Activated naive CD8-positive, alpha-beta T cell treated with anti-CD3 and anti-CD28 coated beads, Interleukin-2, amount 10 ng/mL, durations not matched to agents 7 days and 5 days (primary cell): Measurements from ENCODE around the gene UBE2L5. TPM values are rescaled to one million over a fixed set of nuclear protein-coding genes. Genes with fewer than 3 reads are reported as not detected.
"Not testable (repeated sequence)": the region's sequence is repeated elsewhere in the genome, so short reads cannot be mapped to it uniquely, and the experiment has no call there.

Source experiments
- ATAC-seq: fragments of 150-1000 bp; cut with Tn5 transposase; one replicate; pipeline ENCODE4 v1.10.0; 2021; ENCODE audit warnings: low read depth, moderate library complexity
- POLR2A ChIA-PET: fragments of 350-600 bp; sonication (Branson Sonifier 250); formaldehyde crosslinking; loops from one replicate; lab custom pipeline; 2021; ENCODE audit warnings: antibody characterized with exemption; lab: Charles Lee
- DNase-seq: peaks from one replicate; pipeline ENCODE4 v3.0.0; 2021
- H3K27ac Mint-ChIP-seq: one replicate; pipeline ENCODE4 v1.8.0; 2022; ENCODE audit warnings: mild to moderate bottlenecking, mixed read lengths
- H3K27me3 Mint-ChIP-seq: one replicate; pipeline ENCODE4 v1.8.0; 2022; ENCODE audit warnings: mild to moderate bottlenecking, moderate library complexity, mixed read lengths
- H3K36me3 Mint-ChIP-seq: one replicate; pipeline ENCODE4 v1.8.0; 2021; ENCODE audit warnings: mild to moderate bottlenecking, mixed read lengths
- H3K4me1 Mint-ChIP-seq: one replicate; pipeline ENCODE4 v1.8.0; 2021; ENCODE audit warnings: mixed read lengths
- H3K4me3 Mint-ChIP-seq: one replicate; pipeline ENCODE4 v1.8.0; 2022; ENCODE audit warnings: mild to moderate bottlenecking, moderate library complexity, mixed read lengths
- H3K9me3 Mint-ChIP-seq: one replicate; pipeline ENCODE4 v1.8.0; 2021; ENCODE audit warnings: mixed read lengths
- total RNA-seq, 2 experiments: library from RNA; stranded (reverse); gene quantifications; one replicate each; pipeline ENCODE4 v1.2.3, GENCODE V29; 2021

The UBE2L5 gene
- total RNA-seq, 2 experiments from 2014 or later: not detected

- no peak for ATAC-seq
- POLR2A ChIA-PET: interaction anchor here (1.6 kb wide), 1 partner anchor 9 kb away, joined by 5 read pairs; the partner anchor contains the start of gene UBE2L5
- Mint-ChIP-seq H3K4me3 (no peak overlapping the region), H3K4me1 (peaks cover 23% of the 10 kb centered on the region), H3K27me3 (peaks cover 12% of the 10 kb centered on the region), H3K9me3 (no peaks in the 10 kb centered on the region), H3K36me3 (no peaks in the 10 kb centered on the region), H3K27ac (no peak overlapping the region)
- DNase-seq: no peak
These were observed 9.1 kb downstream of the UBE2L5 start for GRCh38 chr13:30431269-30431940.

- ATAC-seq (no peak), DNase-seq (no peak)
- H3K9me3 Mint-ChIP-seq: no peaks in the 10 kb centered on the region
- H3K4me3 Mint-ChIP-seq: no peak overlapping the region
- no peaks in the 10 kb centered on the region for H3K36me3 Mint-ChIP-seq
- peaks cover 14% of the 10 kb centered on the region for H3K4me1 Mint-ChIP-seq
- H3K27ac Mint-ChIP-seq: no peak overlapping the region
- peaks cover 14% of the 10 kb centered on the region for H3K27me3 Mint-ChIP-seq
- POLR2A ChIA-PET: no interaction called here
These were observed 13.7 kb downstream of the UBE2L5 start for GRCh38 chr13:30435911-30436451.

GRCh38 chr13:30437177-30437576 lies 14.9 kb downstream of the UBE2L5 start:
- ATAC-seq (no peak), DNase-seq (no peak)
- POLR2A ChIA-PET: no interaction called here
- Mint-ChIP-seq H3K9me3 (no peaks in the 10 kb centered on the region), H3K4me1 (peaks cover 9% of the 10 kb centered on the region), H3K36me3 (no peaks in the 10 kb centered on the region), H3K4me3 (no peak overlapping the region), H3K27ac (no peak overlapping the region), H3K27me3 (peaks cover 14% of the 10 kb centered on the region)

- POLR2A ChIA-PET: no interaction called here
- no peak for DNase-seq
- H3K27ac Mint-ChIP-seq: no peak overlapping the region
- no peak for ATAC-seq
- H3K36me3 Mint-ChIP-seq: no peaks in the 10 kb centered on the region
- H3K4me1 Mint-ChIP-seq: peaks cover 9% of the 10 kb centered on the region
- no peak overlapping the region for H3K4me3 Mint-ChIP-seq
- no peaks in the 10 kb centered on the region for H3K9me3 Mint-ChIP-seq
- peaks cover 14% of the 10 kb centered on the region for H3K27me3 Mint-ChIP-seq
These were observed 16.0 kb downstream of the UBE2L5 start for GRCh38 chr13:30438286-30438685.

GRCh38 chr13:30440910-30441703 lies 18.8 kb downstream of the UBE2L5 start:
- no peak overlapping the region for H3K27ac Mint-ChIP-seq
- POLR2A ChIA-PET: interaction anchor here (0.6 to 1.0 kb wide), 2 partner anchors 15 to 65 kb away, joined by 3 to 5 read pairs; no protein-coding TSS in a partner anchor
- no peaks in the 10 kb centered on the region for H3K36me3 Mint-ChIP-seq

GRCh38 chr13:30442926-30443325 lies 20.6 kb downstream of the UBE2L5 start:
- Mint-ChIP-seq H3K27ac (no peak overlapping the region), H3K4me3 (no peak overlapping the region), H3K9me3 (no peaks in the 10 kb centered on the region), H3K27me3 (peaks cover 12% of the 10 kb centered on the region), H3K36me3 (no peaks in the 10 kb centered on the region), H3K4me1 (peaks cover 6% of the 10 kb centered on the region)
- POLR2A ChIA-PET: interaction anchor here (0.6 to 0.7 kb wide), 2 partner anchors 148 to 1737 kb away, joined by 3 to 5 read pairs; no protein-coding TSS in a partner anchor
- ATAC-seq (no peak), DNase-seq (no peak)

More at GRCh38 chr13:30440910-30441703, 18.8 kb downstream of the UBE2L5 start:
- Mint-ChIP-seq H3K9me3 (no peaks in the 10 kb centered on the region), H3K4me1 (peaks cover 6% of the 10 kb centered on the region), H3K4me3 (no peak overlapping the region), H3K27me3 (peaks cover 16% of the 10 kb centered on the region)
- peak; percentile 47 for ATAC-seq
- no peak for DNase-seq

- H3K36me3 Mint-ChIP-seq, H3K4me3 Mint-ChIP-seq, H3K9me3 Mint-ChIP-seq, DNase-seq, H3K4me1 Mint-ChIP-seq, ATAC-seq, H3K27ac Mint-ChIP-seq: not testable (repeated sequence)
- POLR2A ChIA-PET: interaction anchor here (1.0 kb wide), 1 partner anchor 20 kb away, joined by 4 read pairs; no protein-coding TSS in a partner anchor
- peaks cover 12% of the 10 kb centered on the region for H3K27me3 Mint-ChIP-seq
These were observed 21.2 kb downstream of the UBE2L5 start for GRCh38 chr13:30443491-30443890.

- no peak for DNase-seq
- Mint-ChIP-seq H3K4me3 (no peak overlapping the region), H3K9me3 (no peaks in the 10 kb centered on the region), H3K27ac (no peak overlapping the region), H3K27me3 (peaks cover 12% of the 10 kb centered on the region), H3K36me3 (no peaks in the 10 kb centered on the region), H3K4me1 (peaks cover 6% of the 10 kb centered on the region)
- POLR2A ChIA-PET: interaction anchor here (1.0 kb wide), 1 partner anchor 20 kb away, joined by 4 read pairs; no protein-coding TSS in a partner anchor
- ATAC-seq: no peak
These were observed 21.7 kb downstream of the UBE2L5 start for GRCh38 chr13:30443957-30444404.

GRCh38 chr13:30446126-30446500 lies 23.8 kb downstream of the UBE2L5 start:
- no peaks in the 10 kb centered on the region for H3K36me3 Mint-ChIP-seq
- no peak overlapping the region for H3K4me3 Mint-ChIP-seq
- H3K4me1 Mint-ChIP-seq: peaks cover 3% of the 10 kb centered on the region
- no peaks in the 10 kb centered on the region for H3K9me3 Mint-ChIP-seq
- DNase-seq: no peak
- POLR2A ChIA-PET: no interaction called here
- H3K27ac Mint-ChIP-seq: no peak overlapping the region
- no peak for ATAC-seq
- H3K27me3 Mint-ChIP-seq: peaks cover 12% of the 10 kb centered on the region

- no peak for ATAC-seq
- Mint-ChIP-seq H3K9me3 (no peaks in the 10 kb centered on the region), H3K4me1 (no peaks in the 10 kb centered on the region), H3K27me3 (peaks cover 12% of the 10 kb centered on the region), H3K27ac (no peak overlapping the region), H3K4me3 (no peak overlapping the region), H3K36me3 (no peaks in the 10 kb centered on the region)
- no peak for DNase-seq
- POLR2A ChIA-PET: no interaction called here
These were observed 26.1 kb downstream of the UBE2L5 start for GRCh38 chr13:30448441-30448840.

GRCh38 chr13:30450066-30450465 lies 27.8 kb downstream of the UBE2L5 start:
- no peak overlapping the region for H3K27ac Mint-ChIP-seq
- H3K27me3 Mint-ChIP-seq: peaks cover 11% of the 10 kb centered on the region
- POLR2A ChIA-PET: no interaction called here
- H3K36me3 Mint-ChIP-seq: no peaks in the 10 kb centered on the region
- no peaks in the 10 kb centered on the region for H3K4me1 Mint-ChIP-seq
- ATAC-seq (no peak), DNase-seq (no peak)
- H3K9me3 Mint-ChIP-seq: no peaks in the 10 kb centered on the region
- H3K4me3 Mint-ChIP-seq: no peak overlapping the region

- ATAC-seq, H3K4me1 Mint-ChIP-seq, POLR2A ChIA-PET: not testable (repeated sequence)
These were observed 29.2 kb downstream of the UBE2L5 start for GRCh38 chr13:30451476-30451875.

GRCh38 chr13:30453727-30454126 lies 31.4 kb downstream of the UBE2L5 start:
- no peak for DNase-seq
- H3K4me1 Mint-ChIP-seq: no peaks in the 10 kb centered on the region
- H3K9me3 Mint-ChIP-seq: no peaks in the 10 kb centered on the region
- H3K4me3 Mint-ChIP-seq: no peak overlapping the region
- no peak overlapping the region for H3K27ac Mint-ChIP-seq
- peaks cover 6% of the 10 kb centered on the region for H3K36me3 Mint-ChIP-seq
- POLR2A ChIA-PET: no interaction called here
- no peak for ATAC-seq
- no peaks in the 10 kb centered on the region for H3K27me3 Mint-ChIP-seq

More at GRCh38 chr13:30451476-30451875, 29.2 kb downstream of the UBE2L5 start:
- not testable (repeated sequence) for H3K36me3 Mint-ChIP-seq, H3K9me3 Mint-ChIP-seq, DNase-seq, H3K4me3 Mint-ChIP-seq, H3K27me3 Mint-ChIP-seq, H3K27ac Mint-ChIP-seq
